HFFc6 (cell line): ENCODE data around the gene THSD4. TPM values are rescaled to one million over a fixed set of nuclear protein-coding genes. Genes with fewer than 3 reads are reported as not detected.

ENCODE experiments used
- DNase-seq: peaks from one replicate; pipeline ENCODE4 v3.0.0-alpha.2; 2018
- H3K27ac Mint-ChIP-seq: 2 replicates; pipeline ENCODE4 v1.8.0; 2020; ENCODE audit warnings: mild to moderate bottlenecking, mixed read lengths
- H3K27me3 Mint-ChIP-seq: 2 replicates; pipeline ENCODE4 v1.8.0; 2021; ENCODE audit warnings: mild to moderate bottlenecking, moderate library complexity, mixed read lengths; ENCODE audit not compliant: insufficient read depth
- H3K36me3 Mint-ChIP-seq: 2 replicates; pipeline ENCODE4 v1.8.0; 2021; ENCODE audit warnings: low read depth, mixed read lengths
- H3K4me1 Mint-ChIP-seq: 2 replicates; pipeline ENCODE4 v1.8.0; 2020; ENCODE audit warnings: low read depth, mixed read lengths
- H3K4me3 Mint-ChIP-seq: 2 replicates; pipeline ENCODE4 v1.8.0; 2020; ENCODE audit warnings: mild to moderate bottlenecking, moderate library complexity, mixed read lengths
- H3K9me3 Mint-ChIP-seq: 2 replicates; pipeline ENCODE4 v1.8.0; 2020; ENCODE audit warnings: mild to moderate bottlenecking, mixed read lengths
- CTCF ChIP-seq: fragments of 200-600 bp; sonication (generic); IDR thresholded peaks from 2 replicates; pipeline ENCODE4 v1.5.0; 2021; ENCODE audit warnings: antibody characterized with exemption, mild to moderate bottlenecking
- total RNA-seq, 6 experiments: library from RNA; stranded (reverse); fragmentation: NEBNext Ultra II Directional; extraction: Animal tissue kit (Norgen Biotek cat#: 25700); gene quantifications; 2 replicates in 1 of 6; 3 replicates in 5 of 6; pipeline ENCODE4 v1.2.3, GENCODE V29; 2021

Gene THSD4
- total RNA-seq, 6 experiments from 2014 or later: 32.7 to 39.1 (median 36.4) TPM

- peaks cover 2% of the 10 kb centered on the region for H3K27me3 Mint-ChIP-seq
- no peak overlapping the region for H3K27ac Mint-ChIP-seq
- TF ChIP-seq CTCF: no peak
- no peaks in the 10 kb centered on the region for H3K36me3 Mint-ChIP-seq
- no peak for DNase-seq
- no peaks in the 10 kb centered on the region for H3K9me3 Mint-ChIP-seq
- peaks cover 17% of the 10 kb centered on the region; the same call in 1 of the 2 replicates for H3K4me1 Mint-ChIP-seq
- no peak overlapping the region for H3K4me3 Mint-ChIP-seq
Measured at GRCh38 chr15:71425388-71425787, 310.1 kb downstream of the THSD4 start.

GRCh38 chr15:71426792-71427191 lies 311.5 kb downstream of the THSD4 start:
- Mint-ChIP-seq H3K27ac (no peak overlapping the region), H3K27me3 (peaks cover 2% of the 10 kb centered on the region), H3K9me3 (no peaks in the 10 kb centered on the region), H3K4me3 (no peak overlapping the region), H3K4me1 (peaks cover 17% of the 10 kb centered on the region; the same call in 1 of the 2 replicates), H3K36me3 (no peaks in the 10 kb centered on the region)
- TF ChIP-seq CTCF: no peak
- DNase-seq: no peak

- TF ChIP-seq CTCF: no peak
- Mint-ChIP-seq H3K9me3 (no peaks in the 10 kb centered on the region), H3K27me3 (peaks cover 2% of the 10 kb centered on the region; the same call in 1 of the 2 replicates), H3K4me3 (no peak overlapping the region), H3K4me1 (peaks cover 19% of the 10 kb centered on the region), H3K27ac (no peak overlapping the region), H3K36me3 (no peaks in the 10 kb centered on the region; the same call in 1 of the 2 replicates)
- DNase-seq: no peak
Measured at GRCh38 chr15:71430782-71431181, 315.5 kb downstream of the THSD4 start.

GRCh38 chr15:71431343-71432336 lies 316.4 kb downstream of the THSD4 start:
- no peak for DNase-seq
- H3K4me3 Mint-ChIP-seq: no peak overlapping the region
- H3K4me1 Mint-ChIP-seq: peaks cover 19% of the 10 kb centered on the region
- H3K36me3 Mint-ChIP-seq: peaks cover 9% of the 10 kb centered on the region
- no peak for TF ChIP-seq CTCF
- no peaks in the 10 kb centered on the region for H3K27me3 Mint-ChIP-seq
- H3K9me3 Mint-ChIP-seq: peaks cover 4% of the 10 kb centered on the region
- H3K27ac Mint-ChIP-seq: no peak overlapping the region

GRCh38 chr15:71433402-71433801 lies 318.1 kb downstream of the THSD4 start:
- peaks cover 8% of the 10 kb centered on the region for H3K9me3 Mint-ChIP-seq
- peaks cover 17% of the 10 kb centered on the region for H3K36me3 Mint-ChIP-seq
- no peak for TF ChIP-seq CTCF
- H3K27ac Mint-ChIP-seq: no peak overlapping the region
- H3K4me1 Mint-ChIP-seq: peaks cover 31% of the 10 kb centered on the region
- H3K4me3 Mint-ChIP-seq: no peak overlapping the region
- H3K27me3 Mint-ChIP-seq: no peaks in the 10 kb centered on the region
- no peak for DNase-seq
